HepG2 (cell line): Measurements from ENCODE around the gene AGXT. TPM values are rescaled to one million over a fixed set of nuclear protein-coding genes. Genes with fewer than 3 reads are reported as not detected.

Experiments used
- FLYWCH1 ChIP-seq: sonication (generic); formaldehyde crosslinking; IDR thresholded peaks from 2 replicates; pipeline ENCODE4 v1.8.1; 2023; ENCODE audit warnings: mild to moderate bottlenecking, missing genetic modification reagents
- HIC2 ChIP-seq: sonication (generic); formaldehyde crosslinking; IDR thresholded peaks from 2 replicates; pipeline ENCODE4 v1.9.0; 2022; ENCODE audit warnings: low read depth, missing genetic modification reagents
- HNF1B ChIP-seq: sonication (generic); formaldehyde crosslinking; IDR thresholded peaks from 2 replicates; pipeline ENCODE4 v1.5.1; 2020; ENCODE audit warnings: mild to moderate bottlenecking, moderate library complexity, missing genetic modification reagents
- KLF6 ChIP-seq: IDR thresholded peaks from 2 replicates; pipeline ENCODE4 v1.8.0; 2016; ENCODE audit warnings: missing biosample characterization, missing genetic modification reagents
- MAF1 ChIP-seq: sonication (generic); formaldehyde crosslinking; IDR thresholded peaks from 2 replicates; pipeline ENCODE4 v1.5.0; 2020; ENCODE audit warnings: missing genetic modification reagents, borderline replicate concordance
- MIER3 ChIP-seq: IDR thresholded peaks from 2 replicates; pipeline ENCODE4 v1.6.1; 2016; ENCODE audit warnings: missing compliant biosample characterization, borderline replicate concordance
- MYC ChIP-seq: sonication (generic); formaldehyde crosslinking; IDR thresholded peaks from 2 replicates; pipeline ENCODE4 v1.9.0; 2021; ENCODE audit warnings: missing genetic modification reagents, borderline replicate concordance
- MYPOP ChIP-seq: sonication (generic); formaldehyde crosslinking; IDR thresholded peaks from 2 replicates; pipeline ENCODE4 v1.8.1; 2023; ENCODE audit warnings: mild to moderate bottlenecking, moderate library complexity, missing genetic modification reagents
- PATZ1 ChIP-seq: sonication (generic); formaldehyde crosslinking; IDR thresholded peaks from 2 replicates; pipeline ENCODE4 v1.4.0; 2020; ENCODE audit warnings: missing genetic modification reagents
- SIN3B ChIP-seq: fragments of 150-350 bp; IDR thresholded peaks from 2 replicates; pipeline ENCODE4 v1.6.1; 2014; ENCODE audit warnings: low read length
- ZBTB26 ChIP-seq: IDR thresholded peaks from 2 replicates; pipeline ENCODE4 v1.6.1; 2016; ENCODE audit warnings: missing compliant biosample characterization, missing genetic modification reagents, borderline replicate concordance
- ZKSCAN8 ChIP-seq: IDR thresholded peaks from 2 replicates; pipeline ENCODE4 v1.6.1; 2016; ENCODE audit warnings: borderline replicate concordance, missing genetic modification reagents, missing compliant biosample characterization
- ZNF329 ChIP-seq: sonication (generic); formaldehyde crosslinking; IDR thresholded peaks from 2 replicates; pipeline ENCODE4 v1.9.0; 2021; ENCODE audit warnings: low read depth, mild to moderate bottlenecking, missing genetic modification reagents
- ZNF512B ChIP-seq: sonication (generic); formaldehyde crosslinking; IDR thresholded peaks from 2 replicates; pipeline ENCODE4 v1.5.1; 2020; ENCODE audit warnings: missing genetic modification reagents, mild to moderate bottlenecking, borderline replicate concordance
- ZNF572 ChIP-seq: sonication (generic); formaldehyde crosslinking; IDR thresholded peaks from 2 replicates; pipeline ENCODE4 v1.5.1; 2020; ENCODE audit warnings: mild to moderate bottlenecking, missing genetic modification reagents
- ZSCAN22 ChIP-seq: sonication (generic); formaldehyde crosslinking; IDR thresholded peaks from 2 replicates; pipeline ENCODE4 v1.4.0; 2020; ENCODE audit warnings: mild to moderate bottlenecking, missing genetic modification reagents
- polyA plus RNA-seq, 8 experiments: library from polyadenylated mRNA; depleted of rRNA in 3 of 8; stranded (reverse) in 7 of 8; unstranded in 1 of 8; fragments of >200 nt; fragmentation: Illumina TruSeq in 4 of 8; extraction: Trizol in 4 of 8; gene quantifications; 2 replicates each; pipeline versions ENCODE4 v1.2.1 to v1.2.3, GENCODE V29; 2011 to 2016; ENCODE audit warnings: low read depth in 4 of 8, missing spikeins in 1 of 8, mixed read lengths in 1 of 8; ENCODE audit not compliant: insufficient read depth in 1 of 8
- total RNA-seq, 5 experiments: library from RNA; depleted of rRNA; stranded (reverse); fragments of >200 nt; fragmentation: Illumina TruSeq; extraction: Trizol; gene quantifications; 2 replicates each; pipeline ENCODE4 v1.2.3, GENCODE V29; 2016; ENCODE audit warnings: low read depth in 1 of 5

Gene AGXT
- total and polyA plus RNA-seq, 2 of the 13 experiments (the other 11 are each of a cell fraction or from before 2014, with no cell fraction given) = 41.9 to 96.1 TPM

GRCh38 chr2:240851078-240851991, 17.3 kb upstream of the AGXT start (continued):
- TF ChIP-seq HIC2 (CRISPR knock-in tag) = peak; percentile 70; the same call in 1 of the 2 replicates
- TF ChIP-seq ZKSCAN8 (CRISPR knock-in tag) = 0 out of 2 replicates have a peak, but pooled peaks have one; percentile 36
- no peak for TF ChIP-seq ZNF329
- 0 out of 2 replicates have a peak, but pooled peaks have one; percentile 81 for TF ChIP-seq ZNF572 (CRISPR knock-in tag)
- TF ChIP-seq MYC (CRISPR knock-in tag) = 0 out of 2 replicates have a peak, but pooled peaks have one; percentile 25
- TF ChIP-seq PATZ1 (CRISPR knock-in tag) = peak; percentile 58; the same call in 1 of the 2 replicates
- TF ChIP-seq MAF1 (CRISPR knock-in tag) = no peak
- no peak for TF ChIP-seq ZNF512B (CRISPR knock-in tag)
- TF ChIP-seq KLF6 = no peak
- 0 out of 2 replicates have a peak, but pooled peaks have one; percentile 33 for TF ChIP-seq MIER3 (CRISPR knock-in tag)
- TF ChIP-seq ZBTB26 = no peak
- peak; percentile 63; the same call in 1 of the 2 replicates for TF ChIP-seq HNF1B (CRISPR knock-in tag)
- TF ChIP-seq SIN3B = peak; percentile 46; the same call in 1 of the 2 replicates
- TF ChIP-seq ZSCAN22 (CRISPR knock-in tag) = 0 out of 2 replicates have a peak, but pooled peaks have one; percentile 64
- TF ChIP-seq MYPOP (CRISPR knock-in tag) = peak; percentile 39; the same call in 1 of the 2 replicates
- TF ChIP-seq FLYWCH1 (CRISPR knock-in tag) = no peak
